Umbilical cord (tissue), 2 donors: ENCODE data around the gene BICRAL. TPM values are rescaled to one million over a fixed set of nuclear protein-coding genes. Genes with fewer than 3 reads are reported as not detected.
"Not testable (repeated sequence)": the region's sequence is repeated elsewhere in the genome, so short reads cannot be mapped to it uniquely, and the experiment has no call there.

Experiments used
- DNase-seq: peaks from one replicate; pipeline ENCODE4 v3.0.0-alpha.2; 2015; ENCODE audit warnings: low spot score
- total RNA-seq: library from RNA; depleted of rRNA; stranded (reverse); fragments of >200 nt; gene quantifications from one replicate; pipeline ENCODE4 v1.2.3, GENCODE V29; 2014; ENCODE audit warnings: low replicate concordance; ENCODE audit not compliant: insufficient read depth

BICRAL gene
- total RNA-seq, 1 donor from 2014 or later, result 10.8 TPM

DNA sequence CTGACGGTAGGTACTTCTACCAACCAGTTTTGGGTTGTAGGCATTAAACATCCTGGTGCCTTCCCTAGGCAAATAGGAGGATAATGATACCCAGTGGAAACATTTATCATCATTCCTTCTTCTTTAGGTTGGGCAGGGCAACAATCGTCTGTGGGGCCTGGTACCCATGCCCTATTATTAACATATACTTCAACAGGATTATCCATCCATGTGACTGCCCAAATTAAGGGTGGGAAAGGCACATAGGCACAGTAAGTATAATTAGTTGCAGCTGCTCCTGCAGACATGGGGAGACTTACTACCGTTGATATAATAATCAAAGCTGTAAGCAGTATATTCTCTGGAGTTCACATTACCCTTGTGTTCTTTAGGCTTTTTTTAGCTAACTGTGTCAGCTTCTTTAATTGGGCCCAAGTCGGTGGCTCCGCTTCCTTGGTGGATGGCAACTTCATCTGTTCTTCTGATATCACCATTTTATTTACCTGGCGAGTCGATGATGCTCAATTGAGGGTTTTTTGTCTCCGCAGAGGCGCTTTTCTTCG is 114.4 kb downstream of the BICRAL start:
- DNase-seq, result no peak

DNA sequence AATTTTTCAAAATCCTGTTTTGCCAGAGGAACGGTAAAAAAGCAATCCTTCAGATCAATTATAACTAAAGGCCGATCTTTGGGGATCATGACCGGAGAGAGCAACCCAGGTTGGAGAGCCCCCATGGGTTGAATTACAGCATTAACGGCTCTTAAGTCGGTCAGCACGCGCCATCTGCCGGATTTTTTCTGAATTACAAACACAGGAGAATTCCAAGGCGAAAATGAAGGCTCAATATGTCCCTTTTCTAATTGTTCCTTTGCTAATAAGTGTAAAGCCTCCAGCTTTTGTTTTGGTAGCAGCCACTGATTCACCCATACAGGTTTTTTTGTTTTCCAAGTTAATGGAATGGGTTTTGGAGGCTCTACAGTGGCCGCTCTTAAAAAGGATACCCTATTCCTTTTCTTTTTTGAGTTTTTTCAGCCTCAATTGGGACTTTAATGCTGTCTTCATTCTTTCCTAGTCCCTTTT is 117.1 kb downstream of the BICRAL start:
- DNase-seq, result peak; percentile 69

DNA sequence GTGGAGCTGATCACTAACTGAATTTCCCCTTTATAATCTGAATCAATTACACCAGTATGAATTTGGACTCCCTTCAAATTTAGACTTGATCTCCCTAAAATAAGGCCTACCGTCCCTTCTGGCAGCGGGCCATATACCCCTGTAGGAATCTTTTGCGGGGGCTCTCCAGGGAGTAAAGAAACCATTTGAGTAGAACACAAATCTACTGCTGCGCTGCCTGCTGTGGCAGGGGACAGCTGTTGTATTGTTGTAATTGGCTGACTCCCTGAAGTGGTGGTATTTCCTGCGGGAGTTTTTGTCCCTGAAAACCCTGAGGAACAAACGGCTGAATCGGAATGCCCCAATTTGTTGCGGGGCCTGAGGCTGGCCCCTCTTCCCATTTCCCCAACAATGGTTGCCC is 118.0 kb downstream of the BICRAL start:
- no peak for DNase-seq

DNA sequence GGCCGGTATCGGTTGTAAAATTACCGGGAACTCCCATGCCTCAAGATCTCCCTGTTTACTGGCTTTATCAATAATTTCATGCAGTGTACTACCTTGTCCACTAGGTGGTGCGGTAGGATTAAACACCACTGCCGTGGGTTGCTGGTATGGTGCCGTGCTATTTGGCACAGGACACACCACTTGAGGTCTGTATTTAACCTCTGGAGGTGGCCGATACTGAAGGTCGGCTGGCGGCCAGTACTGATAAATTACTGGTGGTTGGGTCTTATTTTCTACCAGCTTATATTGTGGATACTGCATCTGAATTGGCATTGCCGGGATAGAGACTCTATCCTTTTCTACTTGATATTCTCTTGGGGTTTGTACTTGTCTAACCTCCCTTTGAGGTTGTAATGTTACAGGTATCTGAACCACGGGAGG is 119.7 kb downstream of the BICRAL start:
- DNase-seq, result peak; percentile 89

DNA sequence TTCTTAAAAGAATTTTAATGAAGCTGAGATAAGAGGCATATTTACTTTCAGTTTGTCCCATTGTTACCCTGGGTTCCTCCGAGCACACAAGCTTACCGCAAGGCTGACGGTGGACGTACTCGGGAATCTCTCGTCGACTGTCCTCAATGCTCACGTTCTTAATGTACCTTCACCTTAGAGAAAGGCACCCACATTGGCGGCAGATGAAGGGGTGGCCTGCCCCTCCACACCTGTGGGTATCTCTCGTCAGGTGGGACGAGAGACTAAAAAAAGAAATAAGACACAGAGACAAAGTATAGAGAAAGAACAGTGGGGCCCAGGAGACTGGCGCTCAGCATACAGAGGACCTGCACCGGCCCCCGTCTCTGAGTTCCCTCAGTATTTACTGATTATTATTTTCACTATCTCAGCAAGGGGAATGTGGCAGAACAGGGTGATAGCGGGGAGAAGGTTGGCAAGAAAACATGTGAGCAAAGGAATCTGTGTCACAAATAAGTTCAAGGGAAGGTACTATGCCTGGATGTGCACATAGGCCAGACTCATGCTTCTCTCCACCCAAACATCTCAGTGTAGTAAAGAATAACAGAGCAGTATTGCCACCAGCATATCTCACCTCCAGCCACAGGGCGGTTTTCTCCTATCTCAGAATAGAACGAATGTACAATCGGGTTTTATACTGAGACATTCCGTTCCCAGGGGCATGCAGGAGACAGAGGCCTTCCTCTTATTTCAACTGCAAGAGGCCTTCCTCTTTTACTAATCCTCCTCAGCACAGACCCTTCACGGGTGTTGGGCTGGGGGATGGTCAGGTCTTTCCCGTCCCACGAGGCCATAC is 120.8 kb downstream of the BICRAL start:
- not testable (repeated sequence) for DNase-seq

DNA sequence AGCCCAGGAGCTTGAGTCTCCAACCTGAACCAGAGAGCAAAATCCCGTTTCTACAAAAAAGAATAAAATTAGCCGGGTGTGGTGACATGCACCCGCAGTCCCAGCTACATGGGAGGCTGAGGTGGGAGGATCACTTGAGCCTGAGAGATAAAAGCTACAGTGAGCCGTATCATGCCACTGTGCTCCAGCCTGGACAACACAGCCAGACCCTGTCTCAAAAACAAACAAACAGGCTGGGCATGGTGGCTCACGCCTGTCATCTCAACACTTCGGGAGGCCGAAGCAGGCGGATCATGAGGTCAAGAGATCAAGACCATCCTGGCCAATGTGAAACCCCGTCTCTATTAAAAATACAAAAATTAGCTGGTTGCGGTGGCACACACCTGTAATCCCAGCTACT is 122.6 kb downstream of the BICRAL start:
- DNase-seq, result no peak

DNA sequence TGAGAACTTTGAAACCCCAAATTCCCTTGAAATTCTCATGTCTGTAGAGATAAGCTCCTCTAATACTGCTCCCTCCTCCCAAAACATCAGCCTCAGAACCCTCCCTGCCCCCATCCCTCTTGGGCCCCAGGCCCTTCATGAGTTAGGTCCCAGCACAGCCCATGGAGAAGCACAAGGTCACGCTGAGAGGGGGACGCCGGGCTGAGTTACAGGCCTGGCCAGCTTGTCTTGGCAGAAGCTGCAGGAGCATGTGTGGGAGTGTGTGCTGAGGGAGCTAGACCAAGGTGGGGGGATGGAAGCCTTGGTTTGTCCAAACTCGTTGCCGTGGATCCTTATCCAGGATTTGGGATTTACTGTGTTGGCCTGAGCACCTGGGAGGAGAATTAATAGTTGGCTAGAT is 125.5 kb downstream of the BICRAL start:
- DNase-seq, result no peak

DNA sequence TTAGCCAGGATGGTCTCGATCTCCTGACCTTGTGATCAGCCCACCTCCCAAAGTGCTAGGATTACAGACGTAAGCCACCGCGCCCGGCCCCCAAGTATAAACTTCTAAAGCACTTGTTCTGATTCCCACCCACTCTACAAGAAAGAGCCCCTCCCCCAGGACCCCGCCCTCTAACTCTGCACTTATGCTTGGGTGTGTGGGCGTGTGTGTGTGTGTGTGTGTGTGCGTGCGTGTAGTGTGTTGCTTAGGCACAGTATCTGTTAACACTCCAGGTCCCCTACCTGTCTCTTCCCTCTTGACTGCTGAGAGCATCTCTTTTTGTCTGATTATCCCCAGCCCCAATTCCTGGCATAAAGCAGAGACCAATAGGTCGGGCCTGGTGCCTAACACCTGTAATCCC is 128.0 kb downstream of the BICRAL start:
- no peak for DNase-seq

DNA sequence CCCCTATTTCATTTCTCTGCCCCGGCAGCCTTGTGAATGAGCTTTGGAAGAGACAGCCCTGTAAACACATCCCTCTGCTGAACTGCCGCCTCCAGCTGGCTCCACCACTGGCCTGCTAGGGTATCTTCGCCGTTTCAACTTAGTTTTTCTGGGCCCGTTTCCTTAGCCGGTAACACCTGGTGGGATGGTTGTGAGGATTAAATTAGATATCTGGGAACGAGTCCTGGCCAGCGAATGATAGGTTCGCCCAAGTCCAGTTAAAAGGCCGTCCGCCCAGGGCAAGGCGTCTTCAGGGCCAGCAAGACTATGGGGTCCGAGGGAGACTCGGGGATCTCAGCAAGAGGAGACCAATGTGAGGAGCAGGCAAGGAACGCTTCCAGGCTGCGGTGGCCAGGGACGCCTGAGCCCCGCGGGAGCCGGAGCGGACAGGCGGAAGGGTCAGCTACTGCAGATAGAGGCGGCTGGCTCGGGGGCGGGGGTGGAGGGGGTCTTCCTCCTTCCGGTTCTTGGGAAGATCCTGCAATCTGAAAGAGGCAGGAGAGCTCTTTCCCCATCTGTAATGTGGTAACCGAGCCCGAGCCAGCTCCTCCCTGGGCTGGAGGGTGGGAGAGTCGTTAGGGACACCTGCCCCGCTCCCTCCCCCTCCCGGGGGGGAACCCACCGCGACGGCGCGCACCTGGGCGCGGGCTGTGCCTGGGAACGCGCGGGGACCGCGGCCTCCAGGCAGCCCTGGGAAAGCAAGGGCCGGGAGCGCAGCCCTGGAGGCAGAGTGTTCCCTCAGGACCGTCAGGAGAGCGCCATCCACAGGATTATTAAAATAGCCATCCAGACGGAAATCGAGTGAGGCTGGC is 129.5 kb downstream of the BICRAL start:
- DNase-seq, result no peak

DNA sequence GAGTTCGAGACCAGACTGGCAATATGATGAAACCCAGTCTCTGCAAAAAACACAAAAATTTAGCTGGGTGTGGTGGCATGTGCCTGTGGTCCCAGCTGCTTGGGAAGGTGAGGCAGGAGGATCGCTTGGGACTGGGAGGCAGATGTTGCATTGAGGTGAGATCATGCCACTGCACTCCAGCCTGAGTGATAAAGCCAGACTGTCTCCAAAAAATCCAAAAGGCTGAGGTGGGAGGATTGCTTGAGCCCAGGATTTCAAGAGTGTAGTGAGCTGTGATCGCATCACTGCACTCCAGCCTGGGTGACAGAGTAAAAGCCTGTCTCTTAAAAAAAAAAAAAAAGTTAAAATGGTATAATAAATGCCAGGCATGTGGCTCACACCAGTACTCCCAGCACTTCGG is 132.7 kb downstream of the BICRAL start:
- no peak for DNase-seq

DNA sequence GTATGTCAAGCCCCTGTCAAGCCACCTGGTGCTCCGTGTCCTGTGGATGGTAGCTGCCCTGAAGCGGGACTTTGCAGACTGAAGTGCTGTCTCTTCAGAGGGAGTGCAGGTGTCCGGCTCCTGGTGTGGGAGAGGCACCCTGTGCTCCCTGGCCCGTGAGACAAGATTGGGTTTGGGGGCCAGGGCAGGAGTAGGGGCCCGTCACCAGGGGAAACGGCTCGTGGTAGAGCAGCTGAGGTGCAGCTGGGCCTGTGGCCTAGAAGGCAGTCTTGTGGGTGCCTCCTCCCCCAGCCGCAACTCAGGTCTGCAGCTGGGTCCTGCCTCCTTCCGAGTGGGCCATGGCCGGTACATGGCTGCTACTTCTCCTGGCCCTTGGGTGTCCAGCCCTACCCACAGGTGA is 133.9 kb downstream of the BICRAL start, which contains the start of gene PTCRA:
Gene PTCRA, plus strand, starts transcription at position 322 of the 400 bp plus-strand sequence. Its CDS starts 17 bp downstream, at position 339.
- DNase-seq, result no peak

DNA sequence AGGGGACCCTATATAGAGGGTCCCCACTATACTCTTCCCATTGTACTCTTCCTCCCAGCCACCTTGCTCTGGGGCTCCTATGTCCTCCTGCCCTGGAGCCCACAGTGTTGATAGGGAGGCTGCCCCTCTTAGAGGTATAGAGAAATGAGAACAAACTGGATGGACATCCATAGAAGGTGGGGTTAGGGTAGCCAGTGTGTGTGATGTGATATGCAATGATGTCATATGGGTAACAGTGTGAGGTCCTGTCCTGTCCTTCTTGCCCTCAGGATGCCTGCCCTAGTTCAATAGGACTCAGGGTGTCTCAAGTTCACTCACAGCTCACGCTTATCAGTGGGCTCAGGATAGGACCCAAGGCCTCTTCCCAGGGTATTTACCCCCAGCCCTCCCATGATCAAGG is 134.4 kb downstream of the BICRAL start:
- no peak for DNase-seq

Other genes with a start within 250 kb of the BICRAL start
- gene UBR2, start 218.0 kb upstream of the BICRAL start, total RNA-seq, result 28.9 TPM
- gene PRPH2, start 59.5 kb upstream of the BICRAL start, total RNA-seq, result 1.4 TPM
- gene TBCC, start 35.9 kb upstream of the BICRAL start, total RNA-seq, result 29.4 TPM
- gene RPL7L1, start 97.6 kb downstream of the BICRAL start, total RNA-seq, result 77.3 TPM
- gene PTCRA, start 134.0 kb downstream of the BICRAL start, total RNA-seq, result 2.6 TPM
- gene CNPY3, start 147.4 kb downstream of the BICRAL start, total RNA-seq, result 14.4 TPM
- not detected for gene GNMT, start 178.7 kb downstream of the BICRAL start, total RNA-seq
- gene PEX6, start 197.1 kb downstream of the BICRAL start, total RNA-seq, result 9.4 TPM
- gene PPP2R5D, start 202.5 kb downstream of the BICRAL start, total RNA-seq, result 26.7 TPM
- gene MEA1, start 231.9 kb downstream of the BICRAL start, total RNA-seq, result 56.1 TPM
- gene KLHDC3, start 232.2 kb downstream of the BICRAL start, total RNA-seq, result 135 TPM
- 26.2 TPM for gene RRP36, start 239.6 kb downstream of the BICRAL start, total RNA-seq